ENCODE results near the gene DOCK2. TPM values are rescaled to one million over a fixed set of nuclear protein-coding genes. Genes with fewer than 3 reads are reported as not detected.

The DOCK2 gene
- total and polyA plus RNA-seq, 9 of the 15 experiments (the other 6 are each of a cell fraction or from before 2014, with no cell fraction given): 4.5 to 42.6 (median 20.5) TPM

GRCh38 chr5:169731221-169731620, 94.1 kb downstream of the DOCK2 start:
- BruUV-seq (replicated peaks): no TSS peak
- Histone ChIP-seq H3K9me1 (ENCODE audit: control insufficient read depth, insufficient read depth, low read length) (no peaks in the 10 kb centered on the region), H2AFZ (ENCODE audit: low read depth, low read length) (no peak overlapping the region), H3K36me3 (ENCODE audit: control insufficient read depth, insufficient read depth, low read length) (no peaks in the 10 kb centered on the region), H3K79me2 (ENCODE audit: control insufficient read depth, insufficient read depth, low read length) (no peaks in the 10 kb centered on the region), H3K27ac (ENCODE audit: extremely low read depth, low read depth, low read length) (no peak overlapping the region), H3K4me2 (ENCODE audit: insufficient read depth, low read length) (no peak overlapping the region), H4K20me1 (replicated peaks; ENCODE audit: control insufficient read depth, insufficient read depth, low read length) (no peaks in the 10 kb centered on the region), H3K9ac (ENCODE audit: insufficient read depth in 1 of 2, low read depth in 2 of 2, low read length in 2 of 2) (no peak overlapping the region), H3K27me3 (ENCODE audit: control insufficient read depth in 2 of 2, insufficient read depth in 2 of 2, low read length in 2 of 2) (no peaks in the 10 kb centered on the region), H3K4me3 (no peak overlapping the region), H3K9me3 (replicated peaks; ENCODE audit: control insufficient read depth, insufficient read depth, low read depth, low read length) (no peaks in the 10 kb centered on the region), H3K4me1 (replicated peaks in 1 of 2; ENCODE audit: control insufficient read depth in 2 of 2, insufficient read depth in 2 of 2, low read length in 2 of 2) (no peaks in the 10 kb centered on the region; a peak in 1 of 5 replicates)
- TF ChIP-seq ZFP36 (IDR thresholded peaks at IDR 0.05; ENCODE audit: low read depth, low read length, partially characterized antibody): peak; percentile 23
- TF ChIP-seq ZNF431 (CRISPR knock-in tag; IDR thresholded peaks at IDR 0.05): peak; percentile 92
- TF ChIP-seq ZBTB33 (CRISPR knock-in tag; IDR thresholded peaks at IDR 0.05): no peak
- TF ChIP-seq SMAD2 (IDR thresholded peaks at IDR 0.05; ENCODE audit: low read depth, low read length): no peak
- FAIRE-seq: no peak
- CTCF ChIA-PET (ENCODE audit: low intra/inter-chr PET ratio): no interaction called here
- 59% methylated on average over 6 of the region's 6 CpGs for WGBS (ENCODE audit: insufficient coverage, low coverage, missing lambda C conversion rate)
- ATAC-seq: no peak
- POLR2A ChIA-PET: interaction anchor here (1.1 kb wide), 1 partner anchor 10 kb away, joined by 3 read pairs; no protein-coding TSS in a partner anchor
- intact Hi-C loops (cut with micrococcal nuclease): no loop called here
- no peak for DNase-seq (ENCODE audit: extremely low read depth in 1 of 4, low spot score in 3 of 4)
- in situ Hi-C loops (cut with MboI): no loop called here

GRCh38 chr5:169732841-169733240, 95.8 kb downstream of the DOCK2 start:
- DNase-seq (ENCODE audit: extremely low read depth in 1 of 4, low spot score in 3 of 4) (no peak), ATAC-seq (no peak), FAIRE-seq (no peak)
- Histone ChIP-seq H4K20me1 (replicated peaks; ENCODE audit: control insufficient read depth, insufficient read depth, low read length) (no peaks in the 10 kb centered on the region), H3K36me3 (ENCODE audit: control insufficient read depth, insufficient read depth, low read length) (no peaks in the 10 kb centered on the region), H3K9ac (ENCODE audit: insufficient read depth in 1 of 2, low read depth in 2 of 2, low read length in 2 of 2) (no peak overlapping the region), H3K4me3 (no peak overlapping the region), H3K27ac (ENCODE audit: extremely low read depth, low read depth, low read length) (no peak overlapping the region), H3K4me1 (replicated peaks in 1 of 2; ENCODE audit: control insufficient read depth in 2 of 2, insufficient read depth in 2 of 2, low read length in 2 of 2) (no peaks in the 10 kb centered on the region; a peak in 1 of 5 replicates), H3K4me2 (ENCODE audit: insufficient read depth, low read length) (no peak overlapping the region), H2AFZ (ENCODE audit: low read depth, low read length) (no peak overlapping the region), H3K9me1 (ENCODE audit: control insufficient read depth, insufficient read depth, low read length) (no peaks in the 10 kb centered on the region), H3K79me2 (ENCODE audit: control insufficient read depth, insufficient read depth, low read length) (no peaks in the 10 kb centered on the region), H3K9me3 (replicated peaks; ENCODE audit: control insufficient read depth, insufficient read depth, low read depth, low read length) (no peaks in the 10 kb centered on the region), H3K27me3 (ENCODE audit: control insufficient read depth in 2 of 2, insufficient read depth in 2 of 2, low read length in 2 of 2) (no peaks in the 10 kb centered on the region)
- ChIA-PET POLR2A (no interaction called here), CTCF (ENCODE audit: low intra/inter-chr PET ratio) (no interaction called here)
- BruUV-seq (replicated peaks): no TSS peak
- WGBS (ENCODE audit: insufficient coverage, low coverage, missing lambda C conversion rate): 25% methylated on average over 1 of the region's 1 CpG
- intact Hi-C loops (cut with micrococcal nuclease) (no loop called here), in situ Hi-C loops (cut with MboI) (no loop called here)
- TF ChIP-seq ZNF780A (CRISPR knock-in tag; IDR thresholded peaks at IDR 0.05): no peak
- TF ChIP-seq MEIS2 (IDR thresholded peaks at IDR 0.05; ENCODE audit: partially characterized antibody): peak; percentile 35
- no peak for TF ChIP-seq CREB5 (CRISPR knock-in tag; IDR thresholded peaks at IDR 0.05)
- no peak for TF ChIP-seq ETS2 (tag; IDR thresholded peaks at IDR 0.05; ENCODE audit: borderline replicate concordance, poor library complexity, severe bottlenecking)

All from K562 (cell line).